Prostate gland (tissue), 2 donors: ENCODE data around the gene UCP2. TPM values are rescaled to one million over a fixed set of nuclear protein-coding genes. Genes with fewer than 3 reads are reported as not detected.

Source experiments
- DNase-seq: peaks from one replicate; pipeline ENCODE4 v3.0.0-alpha.2; 2019; ENCODE audit warnings: low spot score
- H3K27ac ChIP-seq, 2 donors: fragments of 200-600 bp; sonication (generic); 2 replicates each; pipeline ENCODE4 v1.5.1; 2017 to 2019
- H3K27me3 ChIP-seq: fragments of 200-600 bp; sonication (generic); replicated peaks from 2 replicates; pipeline ENCODE4 v1.5.1; 2019; ENCODE audit not compliant: insufficient read depth
- H3K36me3 ChIP-seq, 2 donors: fragments of 200-600 bp; sonication (generic); 1 replicate in 1 of 2; 2 replicates in 1 of 2; pipeline versions ENCODE4 v1.5.1 to v1.8.1; 2017 to 2019
- H3K4me1 ChIP-seq: fragments of 200-600 bp; sonication (generic); replicated peaks from 2 replicates; pipeline ENCODE4 v1.5.1; 2019
- H3K4me3 ChIP-seq, 2 donors: fragments of 200-600 bp; sonication (generic); 2 replicates each; pipeline ENCODE4 v1.5.1; 2017 to 2019
- H3K9me3 ChIP-seq: fragments of 200-600 bp; sonication (generic); 2 replicates; pipeline ENCODE4 v1.5.1; 2017
- CTCF ChIP-seq, 4 experiments: fragments of 200-600 bp in 2 of 4; fragments of 450-650 bp in 2 of 4; sonication (generic) in 2 of 4; IDR thresholded peaks; 1 replicate in 3 of 4; 2 replicates in 1 of 4; pipeline ENCODE4 v1.5.1; 2016 to 2019; ENCODE audit warnings: antibody characterized with exemption in 4 of 4, mild to moderate bottlenecking in 2 of 4, moderate library complexity in 2 of 4
- POLR2A ChIP-seq: fragments of 450-650 bp; IDR thresholded peaks from one replicate; pipeline ENCODE4 v1.6.1; 2016; ENCODE audit warnings: antibody characterized with exemption, mild to moderate bottlenecking
- POLR2AphosphoS5 ChIP-seq: sonication (generic); formaldehyde crosslinking; IDR thresholded peaks from one replicate; pipeline ENCODE4 v1.6.1; 2017; ENCODE audit warnings: antibody characterized with exemption
- WGBS: methylation state at CpG from one replicate; pipeline ENCODE4 v1.1.5; 2018; 5-methylcytosine and 5-hydroxymethylcytosine counted together
- intact Hi-C: fragments of 100-400 bp; cut with DNase I; formaldehyde crosslinking; loops from one replicate; pipeline ENCODE4 v1.14.2; 2022
- total RNA-seq, 2 donors: library from RNA; depleted of rRNA; stranded (reverse); fragments of >200 nt; gene quantifications; one replicate each; pipeline ENCODE4 v1.1.0, GENCODE V29; 2016

The UCP2 gene
- total RNA-seq, 2 donors from 2014 or later, result 13.6 to 23.1 TPM

- Histone ChIP-seq H3K27ac (no peak overlapping the region), H3K27me3 (no peaks in the 10 kb centered on the region), H3K36me3 (no peaks in the 10 kb centered on the region), H3K4me1 (no peaks in the 10 kb centered on the region), H3K4me3 (no peak overlapping the region), H3K9me3 (no peaks in the 10 kb centered on the region)
- no peak for DNase-seq
- 75% methylated on average over 2 of the region's 2 CpGs for WGBS
- no peak for TF ChIP-seq POLR2A
- no peak for TF ChIP-seq CTCF (IDR thresholded peaks at IDR 0.05)
- TF ChIP-seq POLR2AphosphoS5, result no peak
- intact Hi-C loops, result loop anchor here (2.0 to 10.0 kb wide), 2 partner anchors 279 to 483 kb away; no protein-coding TSS in a partner anchor
These were observed 16.9 kb downstream of the UCP2 start for GRCh38 chr11:73965764-73966121.

GRCh38 chr11:73965076-73965763 lies 17.4 kb downstream of the UCP2 start:
- H3K4me3 ChIP-seq, result no peak overlapping the region
- H3K36me3 ChIP-seq, result no peaks in the 10 kb centered on the region
- TF ChIP-seq POLR2A, result no peak
- no peak for TF ChIP-seq CTCF (IDR thresholded peaks at IDR 0.05)
- DNase-seq, result no peak
- no peaks in the 10 kb centered on the region for H3K27me3 ChIP-seq
- no peak overlapping the region for H3K27ac ChIP-seq
- 67% methylated on average over 10 of the region's 10 CpGs for WGBS
- intact Hi-C loops, result loop anchor here (2.0 to 10.0 kb wide), 2 partner anchors 280 to 484 kb away; no protein-coding TSS in a partner anchor
- no peaks in the 10 kb centered on the region for H3K4me1 ChIP-seq
- H3K9me3 ChIP-seq, result no peaks in the 10 kb centered on the region

- Histone ChIP-seq H3K36me3 (no peaks in the 10 kb centered on the region), H3K9me3 (no peaks in the 10 kb centered on the region), H3K27me3 (no peaks in the 10 kb centered on the region), H3K4me3 (no peak overlapping the region), H3K27ac (no peak overlapping the region), H3K4me1 (no peaks in the 10 kb centered on the region)
- WGBS, result 77% methylated on average over 8 of the region's 8 CpGs
- TF ChIP-seq CTCF (IDR thresholded peaks at IDR 0.05), result no peak
- no peak for TF ChIP-seq POLR2AphosphoS5
- TF ChIP-seq POLR2A, result no peak
- DNase-seq, result no peak
- intact Hi-C loops, result loop anchor here (2.0 to 10.0 kb wide), 2 partner anchors 281 to 485 kb away; no protein-coding TSS in a partner anchor
These were observed 18.8 kb downstream of the UCP2 start for GRCh38 chr11:73963861-73964260.

GRCh38 chr11:73962101-73962705 lies 20.4 kb downstream of the UCP2 start:
- intact Hi-C loops, result loop anchor here (10.0 kb wide), 1 partner anchor 283 kb away; no protein-coding TSS in a partner anchor
- WGBS, result 76% methylated on average over 7 of the region's 7 CpGs
- no peak for TF ChIP-seq POLR2AphosphoS5
- no peak for TF ChIP-seq POLR2A
- no peak for TF ChIP-seq CTCF (IDR thresholded peaks at IDR 0.05)

GRCh38 chr11:73961321-73961720 lies 21.3 kb downstream of the UCP2 start:
- intact Hi-C loops, result loop anchor here (10.0 kb wide), 1 partner anchor 283 kb away; no protein-coding TSS in a partner anchor
- Histone ChIP-seq H3K9me3 (no peaks in the 10 kb centered on the region), H3K4me3 (no peak overlapping the region), H3K27me3 (no peaks in the 10 kb centered on the region), H3K36me3 (no peaks in the 10 kb centered on the region), H3K4me1 (no peaks in the 10 kb centered on the region), H3K27ac (no peak overlapping the region)
- 44% methylated on average over 4 of the region's 4 CpGs for WGBS
- TF ChIP-seq CTCF (IDR thresholded peaks at IDR 0.05) (no peak), POLR2AphosphoS5 (no peak), POLR2A (no peak)
- no peak for DNase-seq

More at GRCh38 chr11:73962101-73962705, 20.4 kb downstream of the UCP2 start:
- H3K9me3 ChIP-seq, result no peaks in the 10 kb centered on the region
- no peak overlapping the region for H3K4me3 ChIP-seq
- H3K4me1 ChIP-seq, result no peaks in the 10 kb centered on the region
- no peaks in the 10 kb centered on the region for H3K27me3 ChIP-seq
- no peak for DNase-seq
- no peak overlapping the region for H3K27ac ChIP-seq
- no peaks in the 10 kb centered on the region for H3K36me3 ChIP-seq
